AG09319 (cell line): Measurements from ENCODE around the gene OGFRL1.

Experiments used
- DNase-seq: peaks from one replicate; pipeline ENCODE4 v3.0.0-alpha.2; 2010; ENCODE audit warnings: low read depth; ENCODE audit errors: extremely low read depth
- TF ChIP-seq, protein P1 (sequence below): IDR thresholded peaks from 2 replicates; pipeline ENCODE4 v1.5.1; 2011; ENCODE audit warnings: low read depth, mild to moderate bottlenecking, inconsistent platforms, low read length, moderate library complexity

The OGFRL1 gene

GRCh38 chr6:71299541-71300470 is 11.2 kb downstream of the OGFRL1 start:
- DNase-seq = no peak
- TF ChIP-seq, protein P1, sequence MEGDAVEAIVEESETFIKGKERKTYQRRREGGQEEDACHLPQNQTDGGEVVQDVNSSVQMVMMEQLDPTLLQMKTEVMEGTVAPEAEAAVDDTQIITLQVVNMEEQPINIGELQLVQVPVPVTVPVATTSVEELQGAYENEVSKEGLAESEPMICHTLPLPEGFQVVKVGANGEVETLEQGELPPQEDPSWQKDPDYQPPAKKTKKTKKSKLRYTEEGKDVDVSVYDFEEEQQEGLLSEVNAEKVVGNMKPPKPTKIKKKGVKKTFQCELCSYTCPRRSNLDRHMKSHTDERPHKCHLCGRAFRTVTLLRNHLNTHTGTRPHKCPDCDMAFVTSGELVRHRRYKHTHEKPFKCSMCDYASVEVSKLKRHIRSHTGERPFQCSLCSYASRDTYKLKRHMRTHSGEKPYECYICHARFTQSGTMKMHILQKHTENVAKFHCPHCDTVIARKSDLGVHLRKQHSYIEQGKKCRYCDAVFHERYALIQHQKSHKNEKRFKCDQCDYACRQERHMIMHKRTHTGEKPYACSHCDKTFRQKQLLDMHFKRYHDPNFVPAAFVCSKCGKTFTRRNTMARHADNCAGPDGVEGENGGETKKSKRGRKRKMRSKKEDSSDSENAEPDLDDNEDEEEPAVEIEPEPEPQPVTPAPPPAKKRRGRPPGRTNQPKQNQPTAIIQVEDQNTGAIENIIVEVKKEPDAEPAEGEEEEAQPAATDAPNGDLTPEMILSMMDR = no peak

DNA sequence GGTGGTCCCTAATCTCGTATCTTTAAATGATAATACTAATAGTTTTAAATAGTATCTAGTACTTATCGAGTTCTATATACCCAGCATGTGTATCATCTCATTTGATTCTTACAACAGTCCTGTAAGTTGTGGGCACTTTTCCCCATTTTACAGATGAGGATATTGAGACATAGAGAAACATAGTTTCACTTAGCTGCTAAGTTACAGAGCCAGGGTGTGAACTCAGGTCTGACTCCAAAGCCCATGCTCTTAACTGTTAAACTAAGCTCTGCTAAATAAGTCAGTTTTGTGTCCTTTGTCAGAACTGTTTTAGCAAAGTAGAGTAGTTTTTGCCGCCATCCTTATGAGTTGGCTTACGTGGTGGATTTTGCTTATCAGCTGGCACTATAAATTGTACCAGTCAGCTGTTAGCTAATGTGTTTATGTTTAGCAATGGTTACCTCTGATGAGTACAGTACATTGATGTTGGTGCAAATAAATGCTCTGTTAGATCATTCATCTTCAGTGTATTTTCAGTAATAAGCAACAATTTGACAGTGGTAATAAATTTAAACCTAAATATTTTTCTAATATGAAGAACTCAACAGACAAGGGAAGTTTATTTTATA is 12.1 kb downstream of the OGFRL1 start:
- DNase-seq = no peak
- TF ChIP-seq, protein P1 = no peak

DNA sequence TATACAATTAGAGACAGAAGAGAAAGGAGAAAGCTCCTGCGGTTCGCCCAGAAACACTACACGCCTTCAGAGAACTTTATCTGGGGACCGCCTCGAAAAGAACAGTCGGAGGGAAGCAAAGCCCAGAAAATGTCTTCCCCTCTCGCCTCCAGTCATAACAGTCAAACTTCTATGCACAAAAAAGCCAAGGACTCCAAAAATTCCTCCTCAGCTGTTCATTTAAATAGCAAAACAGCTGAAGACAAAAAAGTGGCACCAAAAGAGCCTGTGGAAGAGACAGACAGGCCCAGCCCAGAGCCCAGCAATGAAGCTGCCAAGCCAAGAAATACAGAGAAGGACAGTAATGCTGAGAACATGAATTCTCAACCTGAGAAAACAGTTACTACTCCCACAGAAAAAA is 12.9 kb downstream of the OGFRL1 start:
- TF ChIP-seq, protein P1 = no peak

GRCh38 chr6:71309656-71310055 is 21.0 kb downstream of the OGFRL1 start:
- DNase-seq = no peak
- TF ChIP-seq, protein P1 = no peak

More for the DNA sequence above, 12.9 kb downstream of the OGFRL1 start:
- no peak for DNase-seq

DNA sequence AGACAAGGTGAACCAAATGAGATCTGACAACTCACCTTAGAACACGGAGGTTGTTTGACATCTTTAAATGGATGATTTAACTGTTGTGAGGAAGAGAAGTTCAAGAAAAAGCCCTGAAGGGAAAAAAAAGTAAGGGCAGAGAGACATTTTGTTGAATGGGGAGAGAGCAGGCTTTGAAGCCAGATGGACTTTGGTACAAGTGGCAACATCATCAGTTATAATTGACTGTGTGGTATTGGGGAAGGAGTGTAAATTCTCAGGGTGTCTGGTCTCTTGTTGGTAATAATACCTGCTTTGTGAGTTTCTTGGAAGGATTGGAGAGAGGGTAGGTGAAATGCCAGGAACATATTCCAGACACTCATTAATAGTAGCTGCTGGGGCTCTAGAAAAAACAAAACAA is 21.6 kb downstream of the OGFRL1 start:
- no peak for DNase-seq
- TF ChIP-seq, protein P1 = no peak

DNA sequence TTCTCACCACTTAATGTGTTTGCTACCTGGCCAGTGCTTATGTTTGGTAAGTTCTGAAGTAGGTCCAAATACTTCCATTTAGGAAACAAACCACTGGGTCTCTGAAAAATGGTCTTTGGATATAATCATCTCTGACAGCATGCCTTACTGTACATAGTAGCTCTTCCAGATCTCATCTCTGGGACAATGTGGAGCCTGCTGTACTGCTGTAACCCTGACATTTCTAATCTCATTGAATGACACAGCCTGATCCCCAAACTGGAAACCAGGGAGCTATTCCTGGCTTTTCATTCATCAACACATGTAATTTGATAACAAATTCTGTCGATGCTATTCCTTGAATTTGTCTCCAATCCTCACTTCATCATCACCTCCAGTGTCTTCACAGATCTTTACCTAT is 23.5 kb downstream of the OGFRL1 start:
- DNase-seq = no peak
- TF ChIP-seq, protein P1 = no peak

DNA sequence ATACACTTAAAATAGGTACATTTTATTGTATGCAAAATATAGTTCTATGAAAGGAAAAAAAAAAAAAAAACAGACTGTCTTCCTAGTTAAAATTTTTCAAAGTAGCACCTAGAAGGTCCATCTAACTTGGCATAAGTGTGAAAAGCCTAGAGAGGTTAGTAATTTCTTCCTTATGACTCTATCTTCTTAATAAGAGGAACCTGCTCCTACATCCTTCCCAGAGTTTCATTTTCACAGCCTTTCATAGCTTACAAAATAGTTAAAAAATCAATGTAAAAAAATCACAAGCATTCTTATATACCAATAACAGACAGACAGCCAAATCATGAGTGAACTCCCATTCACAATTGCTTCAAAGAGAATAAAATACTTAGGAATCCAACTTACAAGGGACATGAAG is 28.8 kb downstream of the OGFRL1 start:
- DNase-seq = no peak
- TF ChIP-seq, protein P1 = no peak
